ENCODE measurements around the gene ADRA2B. TPM values are rescaled to one million over a fixed set of nuclear protein-coding genes. Genes with fewer than 3 reads are reported as not detected.

ADRA2B gene
- total RNA-seq, 1 experiment from 2014 or later = 0.47 TPM

- Histone ChIP-seq H3K27me3 (ENCODE audit: insufficient read depth, low read length) (no peaks in the 10 kb centered on the region), H3K4me1 (ENCODE audit: control insufficient read depth in 1 of 2, insufficient read depth in 2 of 2, low read length in 2 of 2) (no peaks in the 10 kb centered on the region), H3K79me2 (ENCODE audit: insufficient read depth, low read length) (no peaks in the 10 kb centered on the region), H4K20me1 (ENCODE audit: insufficient read depth) (no peaks in the 10 kb centered on the region), H3K9me3 (ENCODE audit: control insufficient read depth in 1 of 2, insufficient read depth in 1 of 2, low read depth in 1 of 2, low read length in 2 of 2) (peaks cover 11 to 14% of the 10 kb centered on the region in 2 experiments; a peak in 2 of 4 replicates), H3K36me3 (ENCODE audit: control insufficient read depth in 1 of 2, insufficient read depth in 2 of 2, low read length in 2 of 2) (no peaks in the 10 kb centered on the region), H3K9ac (ENCODE audit: low read length) (no peak overlapping the region), H3K9me2 (ENCODE audit: insufficient read depth) (no peaks in the 10 kb centered on the region), H2AFZ (ENCODE audit: low read depth, low read length, poor library complexity, severe bottlenecking) (no peak overlapping the region), H3K4me3 (replicated peaks in 1 of 2; ENCODE audit: low read depth in 1 of 2, low read length in 2 of 2) (no peak overlapping the region), H3K4me2 (ENCODE audit: low read length) (no peak overlapping the region), H3K27ac (ENCODE audit: low read depth, low read length) (no peak overlapping the region)
- ChIA-PET RAD21 (ENCODE audit: low non-redundant PET in 1 of 2, low total read pairs in 2 of 2, uncharacterized antibody in 2 of 2, unreplicated experiment in 2 of 2) (no interaction called here), CTCF (no interaction called here), POLR2A (no interaction called here)
- DNase-seq (ENCODE audit: low read depth, low spot score) (no peak), ATAC-seq (no peak)
- no peak for TF ChIP-seq EGR1 (IDR thresholded peaks at IDR 0.05; ENCODE audit: low read depth)
- TF ChIP-seq EZH2 (IDR thresholded peaks at IDR 0.05) = no peak
- TF ChIP-seq EZH2phosphoT487 (IDR thresholded peaks at IDR 0.05; ENCODE audit: borderline replicate concordance) = no peak
- no peak for TF ChIP-seq REST (IDR thresholded peaks at IDR 0.05; ENCODE audit: low read depth)
- TF ChIP-seq CTCF (IDR thresholded peaks at IDR 0.05 in 2 of 3, conservative IDR thresholded peaks at IDR 0.05 in 1 of 3; ENCODE audit: borderline replicate concordance in 1 of 3, insufficient read depth in 1 of 3, low read depth in 2 of 3, low read length in 2 of 3) = no peak
- no peak for TF ChIP-seq RAD21 (IDR thresholded peaks at IDR 0.05; ENCODE audit: low read depth)
- no peak for TF ChIP-seq ATF3 (IDR thresholded peaks at IDR 0.05)
- no peak for TF ChIP-seq MAX (IDR thresholded peaks at IDR 0.05)
- no peak for TF ChIP-seq SIN3A (IDR thresholded peaks at IDR 0.05; ENCODE audit: low read depth)
- no peak for TF ChIP-seq CBX3 (IDR thresholded peaks at IDR 0.05; ENCODE audit: low read depth)
- TF ChIP-seq JUND (IDR thresholded peaks at IDR 0.05) = no peak
- no peak for TF ChIP-seq ZNF274 (IDR thresholded peaks at IDR 0.05; ENCODE audit: low read depth, low read length)
- TF ChIP-seq ZBTB33 (IDR thresholded peaks at IDR 0.05; ENCODE audit: extremely low read depth, insufficient replicate concordance, low read length) = no peak
- intact Hi-C loops (cut with micrococcal nuclease) = no loop called here
- no TSS peak for BruUV-seq (replicated peaks)
These were observed 12.4 kb downstream of the ADRA2B start for GRCh38 chr2:96103761-96104486.

All from HCT116 (cell line).